Upper lobe of left lung (tissue), 4 donors: ENCODE measurements around the gene TLCD3A.
A peak's percentile ranks its signal among the peaks of the same experiment; 100 is the strongest.

ENCODE experiments used
- CTCF ChIP-seq, 6 experiments: fragments of 450-650 bp in 4 of 6; fragments of 200-600 bp in 2 of 6; sonication (generic) in 2 of 6; IDR thresholded peaks; one replicate each; pipeline ENCODE4 v1.5.1; 2016 to 2019; ENCODE audit warnings: antibody characterized with exemption in 6 of 6
- EP300 ChIP-seq, 4 donors: sonication (generic); formaldehyde crosslinking; IDR thresholded peaks; one replicate each; pipeline ENCODE4 v1.5.1; 2017; ENCODE audit warnings: antibody characterized with exemption in 4 of 4, control low read depth in 2 of 4
- POLR2A ChIP-seq, 4 donors: fragments of 450-650 bp; IDR thresholded peaks; one replicate each; pipeline ENCODE4 v1.5.1; 2016 to 2017; ENCODE audit warnings: antibody characterized with exemption in 4 of 4, mild to moderate bottlenecking in 2 of 4

GRCh38 chr17:700504-701094 is 31.8 kb upstream of the TLCD3A start:
- TF ChIP-seq CTCF (IDR thresholded peaks at IDR 0.05) (peak; percentile 46 to 76 (median 66)), EP300 (IDR thresholded peaks at IDR 0.05) (no peak), POLR2A (IDR thresholded peaks at IDR 0.05) (no peak)
